Measurements from ENCODE around the gene IRAK3. TPM values are rescaled to one million over a fixed set of nuclear protein-coding genes. Genes with fewer than 3 reads are reported as not detected.
"Not testable (repeated sequence)": the region's sequence is repeated elsewhere in the genome, so short reads cannot be mapped to it uniquely, and the experiment has no call there.

The IRAK3 gene
- total RNA-seq, 1 donor from 2014 or later = 19.2 TPM

DNA sequence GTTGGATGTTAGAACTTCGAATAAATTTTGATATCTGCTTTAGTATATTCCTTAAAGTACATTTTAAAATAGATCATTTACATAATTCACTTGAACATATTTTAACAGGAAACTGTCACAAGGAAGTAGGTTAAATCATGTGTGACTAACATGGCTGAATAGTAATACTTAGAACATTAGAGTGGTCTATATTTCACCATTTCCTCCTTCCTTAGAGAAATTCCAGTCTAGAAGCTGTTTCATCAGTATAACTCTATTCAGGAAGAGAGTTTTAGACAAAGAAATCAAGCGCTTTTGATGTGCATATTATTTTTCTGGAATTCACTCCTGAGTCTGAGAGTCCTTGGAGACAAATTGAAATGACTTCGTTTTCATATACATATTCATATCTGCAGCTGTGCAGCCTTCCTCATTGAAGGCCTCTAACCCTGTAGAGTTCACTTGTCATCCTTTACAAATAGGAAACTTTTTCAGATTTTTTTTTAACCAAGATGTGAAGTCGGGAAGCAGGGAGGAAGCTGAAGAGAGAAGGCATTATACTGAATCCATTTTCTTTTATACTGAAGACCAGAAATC, 28.4 kb downstream of the IRAK3 start:
- DNase-seq = peak; percentile 26

DNA sequence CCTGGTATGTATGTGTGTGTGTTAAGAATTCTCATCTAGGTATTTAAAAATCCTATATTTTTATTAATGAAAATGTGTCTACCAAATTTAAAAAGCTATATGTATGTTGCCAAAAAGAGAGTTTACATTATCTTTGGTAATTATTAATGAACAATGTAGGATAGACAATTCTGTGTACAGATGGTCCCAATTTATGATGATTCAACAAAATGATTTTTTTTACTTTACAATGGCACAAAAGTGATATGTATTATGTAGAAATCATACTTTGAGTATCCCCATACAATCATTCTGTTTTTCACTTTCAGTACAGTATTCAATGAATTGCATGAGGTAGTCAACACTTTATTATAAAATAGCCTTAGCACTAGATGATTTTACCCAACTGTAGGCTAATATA, 39.4 kb downstream of the IRAK3 start:
- no peak for DNase-seq

DNA sequence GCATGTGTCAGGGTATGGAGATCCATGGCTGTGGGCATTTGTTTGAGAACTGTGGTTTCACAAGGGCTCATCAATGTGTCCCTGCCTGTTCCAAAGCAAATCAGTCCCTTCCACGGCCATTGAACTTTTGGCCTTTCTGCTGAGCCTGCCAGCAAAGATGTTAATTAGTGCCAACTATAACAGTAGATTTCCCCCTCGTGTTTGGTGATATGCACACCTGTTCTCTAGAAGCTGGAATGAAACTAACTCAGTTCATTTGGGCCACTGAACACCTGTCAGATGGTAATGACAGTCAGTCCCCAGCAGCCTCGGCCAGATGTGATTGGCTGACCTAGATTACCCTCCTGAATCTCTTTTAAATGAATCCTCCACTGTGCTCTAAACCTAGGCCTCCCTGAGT, 43.2 kb downstream of the IRAK3 start:
- DNase-seq = peak; percentile 26

DNA sequence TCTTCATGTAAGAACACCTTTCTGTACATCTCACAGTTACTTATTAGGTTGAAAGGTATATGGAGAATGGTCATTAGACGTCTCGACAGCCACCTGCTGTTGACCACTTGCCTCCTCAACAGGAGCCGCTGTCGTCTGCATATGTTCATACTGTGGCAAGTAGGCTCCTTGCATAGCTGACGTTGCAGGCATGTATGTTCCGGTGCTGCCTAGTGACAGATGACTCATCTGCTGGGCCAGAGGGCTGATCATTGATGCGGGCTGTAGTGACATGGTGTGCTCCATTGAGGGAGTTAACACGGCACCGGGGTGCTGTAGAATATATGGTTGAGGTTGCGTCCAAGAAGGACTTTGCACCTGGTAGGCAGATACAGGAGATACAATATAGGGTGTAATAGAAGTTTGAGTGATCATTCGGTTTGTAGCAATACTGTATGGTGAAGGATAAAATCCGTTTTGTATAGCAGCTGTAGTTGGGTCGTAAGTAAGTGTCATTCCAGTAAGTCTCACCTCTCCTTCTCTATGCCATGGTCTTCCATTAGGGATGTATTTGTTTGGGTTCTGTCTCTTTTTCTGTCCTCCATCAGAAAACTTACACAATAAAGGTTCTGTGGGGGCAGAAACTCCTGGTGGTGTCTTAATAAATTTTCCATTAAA, 45.2 kb downstream of the IRAK3 start:
- peak; percentile 51 for DNase-seq

DNA sequence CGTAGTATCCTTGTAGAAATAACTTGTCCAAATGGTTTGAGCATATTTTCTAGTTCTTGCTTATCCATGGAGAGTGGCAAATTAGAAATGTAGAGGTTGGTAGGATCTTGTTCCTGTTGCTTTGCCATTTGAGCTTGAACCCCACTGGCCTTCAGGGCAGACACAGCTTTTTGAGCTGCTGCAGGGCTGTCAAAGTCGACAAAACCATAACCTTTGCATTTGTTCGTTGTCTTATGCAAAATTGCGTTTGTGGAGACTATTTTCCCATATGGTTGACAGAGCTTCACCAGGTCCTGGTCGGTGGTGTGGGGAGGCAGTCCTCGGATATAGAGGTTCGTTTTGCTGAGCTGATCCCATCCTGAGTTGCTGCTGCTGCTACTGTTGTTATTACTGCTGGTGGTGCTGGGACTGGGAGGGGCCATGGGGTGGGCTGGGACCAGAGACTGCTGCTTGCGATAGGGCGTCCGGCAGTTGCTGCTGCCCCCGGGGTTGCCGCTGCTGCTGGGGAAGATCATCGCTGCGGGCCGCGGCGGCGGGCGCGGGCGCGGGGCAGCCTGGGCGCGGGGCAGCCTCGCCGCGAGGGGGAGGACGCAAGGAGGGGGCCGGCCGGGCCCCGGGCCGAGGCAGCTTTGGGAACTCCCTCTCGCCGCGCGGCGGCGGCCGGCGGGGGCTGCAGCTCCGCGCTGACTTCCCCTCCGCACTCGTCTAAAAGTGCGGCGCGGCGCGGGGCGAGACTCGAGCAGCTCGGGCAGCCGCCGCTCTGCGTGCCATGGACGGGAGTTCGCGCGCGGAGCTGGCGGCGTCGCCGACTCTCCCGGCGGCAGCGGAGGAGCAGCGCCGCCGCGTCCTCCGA, 46.0 kb downstream of the IRAK3 start:
- DNase-seq = peak; percentile 58

DNA sequence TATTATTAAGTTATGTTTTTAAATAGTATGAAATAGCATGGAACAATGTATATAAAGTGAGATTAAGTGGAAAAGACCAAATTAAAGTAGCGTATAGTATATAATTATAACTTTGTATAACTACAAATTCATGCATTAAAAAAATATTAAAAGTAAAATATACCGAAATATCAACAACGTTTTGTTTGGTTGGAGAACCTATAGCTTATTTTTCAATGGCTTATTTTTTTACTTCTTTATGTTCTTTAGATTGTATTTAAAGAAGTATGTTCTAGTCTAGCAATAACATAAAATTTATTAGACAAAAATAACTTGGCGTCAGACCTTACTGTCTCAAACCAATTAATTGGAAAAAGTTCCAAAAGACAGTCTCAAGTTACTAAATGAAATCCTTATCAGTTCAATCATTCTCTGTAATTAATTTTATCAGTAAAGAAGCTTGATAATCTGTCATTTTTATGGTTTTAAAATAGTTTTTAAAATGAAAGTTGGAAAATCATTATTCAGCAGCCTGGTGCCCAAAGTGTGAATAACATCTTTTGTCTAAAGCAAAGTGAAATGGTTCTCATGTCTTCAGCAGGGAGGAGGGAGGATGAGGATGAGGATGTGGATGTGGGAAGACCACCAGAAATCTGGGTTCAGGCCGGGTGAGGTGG, 46.7 kb downstream of the IRAK3 start:
- DNase-seq = peak; percentile 44

DNA sequence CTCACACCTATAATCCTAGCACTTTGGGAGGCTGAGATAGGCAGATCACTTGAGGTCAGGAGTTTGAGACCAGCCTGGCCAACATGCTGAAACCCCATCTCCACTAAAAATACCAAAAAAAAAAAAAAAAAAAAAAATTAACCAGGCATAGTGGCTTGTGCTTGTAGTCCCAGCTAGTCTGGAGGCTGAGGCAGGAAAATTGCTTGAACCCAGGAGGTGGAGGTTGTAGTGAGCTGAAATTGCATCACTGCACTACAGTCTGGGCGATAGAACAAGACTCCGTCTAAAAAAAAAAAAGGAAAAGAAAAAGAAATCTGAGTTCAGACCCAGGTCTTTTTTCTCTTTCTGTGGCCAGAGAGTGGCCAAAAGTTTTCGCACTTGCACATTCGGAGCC, 47.3 kb downstream of the IRAK3 start:
- not testable (repeated sequence) for DNase-seq

DNA sequence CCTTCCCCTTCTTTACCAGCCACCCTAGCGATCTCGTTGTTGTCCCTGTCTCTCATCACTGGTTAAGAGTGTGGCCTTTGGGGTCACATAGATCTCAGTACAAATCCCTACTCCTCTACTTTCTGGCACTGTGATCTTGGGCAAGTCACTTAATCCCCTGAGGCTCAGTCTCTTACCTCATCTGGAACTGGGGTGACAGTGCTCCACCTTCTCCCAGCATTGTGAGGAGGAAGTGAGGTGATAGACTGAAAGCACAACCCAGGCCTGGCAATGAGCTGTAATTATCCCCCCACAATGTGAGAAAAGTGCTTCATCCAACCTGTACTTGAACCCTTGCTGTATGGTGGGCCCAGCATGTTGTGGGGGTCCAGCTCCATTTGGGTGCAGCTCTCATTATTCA, 48.0 kb downstream of the IRAK3 start:
- DNase-seq = no peak

DNA sequence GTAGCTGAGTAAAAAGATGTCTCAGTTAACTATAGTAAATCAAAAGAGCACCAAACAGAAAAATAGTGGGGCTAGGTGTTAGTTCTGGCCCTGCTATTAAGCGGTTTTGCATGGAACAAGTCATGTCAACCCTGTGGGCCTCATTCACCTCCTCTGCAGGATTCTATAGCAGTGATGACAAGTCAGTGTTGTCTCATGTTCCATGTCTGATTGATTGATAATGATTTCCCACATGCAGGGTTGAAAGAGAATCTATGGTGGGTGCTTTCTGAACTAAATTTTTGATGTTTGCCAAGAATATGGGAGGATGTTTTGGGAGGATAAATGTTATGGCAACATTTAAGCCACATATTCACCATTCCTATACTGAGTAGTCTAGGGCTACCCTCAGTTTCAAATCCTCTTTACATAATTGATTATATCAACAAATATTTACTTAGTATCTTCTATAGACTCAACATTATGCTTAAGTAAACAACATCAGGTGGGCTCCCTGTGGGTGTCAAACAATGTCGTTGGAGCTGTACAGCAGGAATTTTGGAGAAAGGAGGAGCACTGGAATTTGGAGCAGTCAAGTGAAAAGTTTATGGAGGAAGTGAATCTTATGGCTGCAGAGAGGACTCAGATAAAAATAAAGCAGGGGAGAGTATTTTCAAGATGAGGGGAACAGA, 48.6 kb downstream of the IRAK3 start:
- DNase-seq = no peak

DNA sequence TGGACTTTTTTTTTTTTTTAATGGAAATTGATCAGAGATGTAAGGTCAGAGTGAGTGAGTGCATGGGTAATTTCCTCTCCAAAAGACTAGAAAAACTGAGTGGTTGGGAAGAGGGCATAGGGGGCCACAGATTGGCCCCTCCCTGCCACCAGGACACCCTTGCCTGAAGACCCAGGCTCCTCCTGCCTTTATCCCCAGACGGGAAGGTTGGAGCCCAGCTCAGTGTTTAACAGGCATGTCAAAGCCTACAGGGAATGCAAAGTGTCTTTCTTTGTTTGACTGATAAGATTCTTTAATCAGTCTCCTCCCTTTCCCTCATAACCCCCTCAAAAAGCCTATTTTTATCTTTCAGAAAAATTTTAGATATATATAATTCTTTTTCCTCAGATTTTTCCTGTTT, 50.3 kb downstream of the IRAK3 start:
- DNase-seq = no peak

DNA sequence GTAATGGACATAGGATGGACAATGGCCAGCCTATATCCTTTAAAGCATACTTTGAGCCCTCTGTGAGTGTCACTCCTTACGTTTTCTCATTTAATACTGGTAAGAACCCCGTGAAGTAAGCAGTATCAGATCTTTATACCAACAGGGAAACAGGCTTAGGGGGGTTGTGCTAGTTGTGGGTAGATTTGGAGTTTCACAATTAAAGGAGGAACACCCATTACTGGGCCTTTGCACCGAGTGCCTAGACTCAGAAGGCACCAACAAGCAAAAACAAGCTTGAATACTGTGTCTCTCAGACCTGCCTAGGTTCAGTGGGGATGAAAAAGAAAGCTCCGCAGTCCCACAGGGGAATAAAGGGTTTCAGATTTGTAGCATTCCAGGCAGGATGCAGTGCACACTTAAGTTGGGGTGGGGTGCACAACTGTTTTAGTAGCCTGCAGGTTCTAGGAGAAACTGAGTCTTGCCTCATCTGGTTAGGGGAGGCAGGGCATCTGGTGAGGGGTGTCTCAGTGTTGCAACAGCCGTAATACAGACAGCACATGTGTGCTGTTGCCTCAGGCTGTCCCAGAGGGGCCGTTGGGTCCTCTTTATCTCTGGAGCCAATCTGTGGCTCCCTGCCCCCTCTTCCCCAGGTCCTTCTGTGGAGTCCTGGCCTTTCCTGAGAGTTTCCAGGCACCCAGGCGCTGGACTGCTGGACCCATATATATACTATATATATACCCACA, 51.2 kb downstream of the IRAK3 start:
- DNase-seq = no peak

DNA sequence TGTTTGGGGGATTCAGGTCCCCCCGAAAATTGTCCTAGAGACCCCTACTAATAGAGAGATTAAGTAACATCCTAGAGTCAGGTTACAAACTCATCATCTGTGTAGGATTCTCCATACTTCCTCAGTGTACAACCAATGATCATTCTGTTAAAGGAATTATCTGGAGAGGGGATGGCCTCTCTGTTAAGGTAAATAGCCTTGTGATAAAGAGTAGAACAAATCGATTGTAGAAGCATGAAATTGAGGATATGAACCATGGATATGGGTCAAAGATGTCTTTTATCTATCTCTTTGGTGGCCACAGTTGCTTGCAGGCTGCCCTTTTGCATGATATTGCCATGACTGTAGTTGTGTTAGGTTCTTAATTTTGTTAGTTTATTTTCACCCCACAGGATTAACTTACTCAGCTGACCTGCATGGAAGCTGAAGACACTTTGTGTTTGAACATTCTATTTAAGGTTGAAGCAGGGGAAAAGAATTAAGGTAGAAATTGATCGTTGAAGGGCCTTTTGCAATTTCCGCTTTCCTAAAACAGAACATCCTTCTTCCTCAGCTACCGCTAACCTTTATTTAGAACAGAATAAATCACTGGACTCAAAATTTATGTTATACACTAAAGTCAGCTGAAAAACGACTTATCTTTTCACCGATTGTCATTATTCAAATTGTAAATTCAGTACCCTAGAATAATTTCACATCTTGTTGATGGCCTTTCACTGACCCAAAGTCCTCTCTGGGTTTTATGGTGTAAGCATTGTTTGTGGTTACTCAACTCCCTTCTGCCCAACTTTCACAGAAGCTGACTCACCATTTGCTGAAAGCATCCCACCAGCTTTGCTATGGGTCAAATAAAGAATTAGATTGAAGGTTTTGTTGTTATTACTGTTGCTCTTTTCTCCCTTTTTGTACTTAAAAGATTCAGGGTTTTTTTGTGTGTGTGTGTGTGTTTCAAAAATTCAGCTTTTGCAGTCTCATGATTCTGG, 52.3 kb downstream of the IRAK3 start:
- DNase-seq = peak; percentile 3

DNA sequence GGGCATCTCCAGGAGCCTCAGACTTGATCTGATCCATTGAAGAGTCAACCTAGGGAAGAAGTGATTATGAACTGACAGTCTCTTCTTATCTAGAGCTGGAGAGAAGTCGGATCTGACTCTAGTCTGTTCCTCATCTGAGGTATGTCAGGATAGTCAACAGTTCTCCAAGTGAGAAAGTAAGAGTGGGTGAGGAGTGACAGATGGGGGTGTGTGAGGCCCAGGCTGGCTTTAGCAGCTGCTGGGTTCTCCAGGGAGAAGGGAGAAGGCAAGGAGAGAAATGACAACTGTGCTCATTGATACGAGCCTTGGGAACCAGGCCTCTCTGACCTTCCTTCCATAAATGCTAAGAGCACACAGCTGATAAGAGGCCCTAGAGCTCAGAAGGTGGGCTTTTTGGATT, 53.3 kb downstream of the IRAK3 start:
- no peak for DNase-seq

DNA sequence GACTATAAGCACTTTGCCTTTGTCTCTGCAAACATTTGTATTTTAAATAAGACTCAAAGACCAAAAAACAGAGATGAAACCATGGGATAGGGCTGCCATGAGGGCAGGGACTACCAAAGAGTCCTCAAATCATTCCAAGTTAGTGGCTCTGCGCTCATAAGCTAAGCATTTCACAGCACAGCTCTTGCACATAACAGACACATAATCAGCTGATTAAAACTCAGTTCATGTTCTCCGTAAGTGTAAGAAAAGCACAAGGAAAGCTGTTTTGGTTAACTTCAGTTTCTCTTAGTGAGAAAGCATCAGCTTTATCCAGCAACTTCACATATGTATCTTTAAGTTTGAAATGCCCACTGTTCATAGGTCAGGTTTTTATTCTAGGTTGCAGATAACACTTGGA, 54.9 kb downstream of the IRAK3 start:
- no peak for DNase-seq

DNA sequence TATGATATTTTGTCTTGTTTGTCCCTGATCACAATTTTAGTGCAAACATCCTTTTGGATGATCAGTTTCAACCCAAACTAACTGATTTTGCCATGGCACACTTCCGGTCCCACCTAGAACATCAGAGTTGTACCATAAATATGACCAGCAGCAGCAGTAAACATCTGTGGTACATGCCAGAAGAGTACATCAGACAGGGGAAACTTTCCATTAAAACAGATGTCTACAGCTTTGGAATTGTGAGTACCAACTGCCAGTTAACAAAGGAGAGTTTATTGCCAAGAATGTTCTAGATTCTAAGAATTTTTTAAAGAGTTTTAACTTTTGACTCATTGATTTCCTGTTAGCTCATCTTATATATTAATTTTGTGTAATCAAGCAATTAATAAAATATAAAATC, 55.4 kb downstream of the IRAK3 start:
- DNase-seq = no peak

DNA sequence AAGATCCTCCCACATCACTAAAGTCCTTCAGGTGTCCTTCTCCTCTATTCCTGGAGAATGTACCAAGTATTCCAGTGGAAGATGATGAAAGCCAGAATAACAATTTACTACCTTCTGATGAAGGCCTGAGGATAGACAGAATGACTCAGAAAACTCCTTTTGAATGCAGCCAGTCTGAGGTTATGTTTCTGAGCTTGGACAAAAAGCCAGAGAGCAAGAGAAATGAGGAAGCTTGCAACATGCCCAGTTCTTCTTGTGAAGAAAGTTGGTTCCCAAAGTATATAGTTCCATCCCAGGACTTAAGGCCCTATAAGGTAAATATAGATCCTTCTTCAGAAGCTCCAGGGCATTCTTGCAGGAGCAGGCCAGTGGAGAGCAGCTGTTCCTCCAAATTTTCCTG, 58.7 kb downstream of the IRAK3 start:
- DNase-seq = no peak

DNA sequence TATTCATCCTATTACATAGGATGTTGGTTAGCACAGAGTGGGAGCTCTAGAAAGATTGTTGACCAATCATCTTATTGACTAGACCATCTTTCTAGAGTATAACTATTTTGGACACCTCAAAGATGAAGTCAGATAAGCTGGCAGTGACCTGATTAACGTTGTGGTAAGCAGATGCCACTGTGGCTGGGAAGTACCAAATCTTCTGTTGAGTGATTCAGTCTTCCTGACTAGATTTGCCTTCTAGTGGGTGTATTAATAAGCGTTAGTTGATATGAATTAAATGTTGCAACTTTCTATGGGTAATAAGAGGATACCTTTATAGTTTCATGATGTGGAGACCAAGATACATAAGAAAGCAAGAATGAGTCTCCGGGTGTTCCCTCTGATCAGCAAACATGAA, 62.0 kb downstream of the IRAK3 start:
- no peak for DNase-seq

DNA sequence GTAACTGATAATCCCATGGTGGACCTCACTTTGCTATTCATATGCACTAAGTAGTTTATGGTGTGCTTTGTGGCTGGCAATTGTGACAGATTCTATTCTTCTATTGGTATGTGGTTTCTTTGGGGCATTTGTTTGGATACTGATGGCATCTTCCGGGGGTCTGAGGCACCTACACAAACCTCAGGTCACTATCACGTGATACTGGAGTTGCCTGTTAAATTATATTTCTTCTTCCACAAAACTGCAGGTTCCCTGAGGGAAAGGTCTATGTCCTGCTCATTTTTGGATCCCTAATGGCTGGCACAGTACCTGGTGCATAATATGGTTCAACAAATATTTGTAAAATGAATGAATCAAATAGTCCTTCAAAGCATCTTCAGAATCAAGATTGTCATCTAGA, 63.8 kb downstream of the IRAK3 start:
- DNase-seq = no peak

DNA sequence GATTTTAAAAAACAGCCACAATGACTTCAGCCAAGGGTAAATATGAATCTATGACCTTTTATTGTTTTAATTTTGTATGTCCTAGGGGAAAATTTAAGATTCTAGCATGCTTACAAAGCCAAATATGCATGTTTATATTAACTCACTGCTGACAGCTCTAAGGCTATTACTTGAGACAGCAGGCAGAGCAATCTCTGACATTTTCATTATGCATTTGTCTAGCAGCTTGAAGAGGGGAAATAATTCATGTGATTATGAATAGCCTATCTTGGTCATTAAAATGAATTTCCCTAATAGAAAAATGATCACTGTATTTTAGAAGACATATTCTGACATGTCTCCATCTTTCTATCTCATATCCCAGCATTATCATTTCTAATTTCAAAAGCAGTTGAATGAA, 66.7 kb downstream of the IRAK3 start:
- DNase-seq = no peak

DNA sequence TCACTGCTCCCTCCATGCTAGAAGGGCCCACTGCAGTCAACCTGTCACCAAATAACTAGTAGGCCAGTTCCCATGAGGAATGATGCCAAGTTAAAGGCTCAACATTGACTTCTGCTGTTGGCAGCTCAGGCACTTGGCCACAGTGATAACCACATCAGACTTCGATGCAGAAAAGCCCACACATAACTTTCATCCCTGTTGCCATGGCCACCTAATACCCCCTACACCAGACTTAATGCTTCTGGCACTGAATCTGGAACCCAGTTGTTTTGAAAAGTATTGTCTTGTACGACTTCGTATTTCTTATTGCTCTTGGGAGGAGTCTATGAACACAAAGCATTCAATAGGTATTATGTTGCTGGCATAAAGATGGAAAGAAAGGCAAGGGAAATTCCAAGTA, 69.0 kb downstream of the IRAK3 start:
- no peak for DNase-seq

DNA sequence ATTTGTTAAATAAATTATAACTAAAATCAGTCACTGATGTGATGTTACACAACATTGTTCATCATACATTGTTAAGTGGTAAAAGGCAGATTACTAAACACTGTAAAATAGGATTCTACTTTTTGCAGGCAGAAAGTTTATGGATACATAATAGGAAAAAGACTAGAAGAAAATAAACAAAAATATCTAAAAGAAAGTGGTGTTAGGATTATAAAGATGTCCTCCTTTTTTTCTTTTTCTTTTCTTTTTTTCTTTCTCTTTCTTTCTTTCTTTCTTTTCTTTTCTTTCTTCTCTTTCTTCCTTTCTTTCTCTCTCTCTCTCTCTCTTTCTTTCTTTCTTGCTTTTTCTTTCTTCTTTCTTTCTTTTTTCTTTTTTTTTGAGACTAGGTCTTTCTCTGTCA, 73.7 kb downstream of the IRAK3 start:
- DNase-seq = no peak
